ENCODE results near the gene RPP25L.

Gene RPP25L

GRCh38 chr9:34637356-34638137, 25.6 kb upstream of the RPP25L start, which contains the start of gene SIGMAR1:
Gene SIGMAR1, minus strand, starts transcription at chr9:34637787. Its CDS starts 90 bp downstream, at chr9:34637697.
- DNase-seq = peak; percentile 49

GRCh38 chr9:34636791-34637355, 25.0 kb upstream of the RPP25L start:
- no peak for DNase-seq

- no peak for DNase-seq
Observed at GRCh38 chr9:34635556-34635955, 23.7 kb upstream of the RPP25L start.

- DNase-seq = no peak
Observed at GRCh38 chr9:34634551-34635248, 22.8 kb upstream of the RPP25L start.

GRCh38 chr9:34633851-34634550, 22.1 kb upstream of the RPP25L start:
- DNase-seq = peak; percentile 3

GRCh38 chr9:34633166-34633565, 21.3 kb upstream of the RPP25L start:
- DNase-seq = no peak

GRCh38 chr9:34630402-34631154, 18.7 kb upstream of the RPP25L start:
- no peak for DNase-seq

GRCh38 chr9:34629491-34629808, 17.6 kb upstream of the RPP25L start:
- no peak for DNase-seq

GRCh38 chr9:34628656-34629490, 17.0 kb upstream of the RPP25L start, which contains the start of gene ARID3C:
Gene ARID3C, minus strand, starts transcription at chr9:34629066. Its CDS starts 1,052 bp downstream, at chr9:34628014.
- DNase-seq = no peak

GRCh38 chr9:34627716-34628655, 16.1 kb upstream of the RPP25L start:
- DNase-seq = no peak

- DNase-seq = no peak
Observed at GRCh38 chr9:34625186-34625486, 13.2 kb upstream of the RPP25L start.

GRCh38 chr9:34624475-34625185, 12.7 kb upstream of the RPP25L start:
- no peak for DNase-seq

GRCh38 chr9:34623374-34624235, 11.7 kb upstream of the RPP25L start:
- no peak for DNase-seq

GRCh38 chr9:34620061-34620994, 8.4 kb upstream of the RPP25L start, which contains the start of gene DCTN3:
Gene DCTN3, minus strand, starts transcription at chr9:34620495. Its CDS starts 31 bp downstream, at chr9:34620464.
- DNase-seq = peak; percentile 37

- no peak for DNase-seq
Observed at GRCh38 chr9:34615132-34615531, 3.2 kb upstream of the RPP25L start.

- DNase-seq = peak; percentile 17
Observed at GRCh38 chr9:34612788-34613390, 992 bp upstream of the RPP25L start.

GRCh38 chr9:34611251-34611810, 566 bp downstream of the RPP25L start:
- DNase-seq = no peak
